Urothelium cell line (cell line): ENCODE measurements around the gene APLP2.
"Not testable (repeated sequence)": the region's sequence is repeated elsewhere in the genome, so short reads cannot be mapped to it uniquely, and the experiment has no call there.

ENCODE experiments used
- DNase-seq: peaks from one replicate; pipeline ENCODE4 v3.0.0; 2011; ENCODE audit warnings: low spot score, mixed read lengths
- FAIRE-seq: peaks from 2 replicates; lab custom pipeline; 2011; peaks lifted over from hg19 to GRCh38; lab: Jason Lieb, UNC

The APLP2 gene

GRCh38 chr11:130088919-130089673 is 19.4 kb downstream of the APLP2 start:
- no peak for FAIRE-seq
- DNase-seq: no peak

GRCh38 chr11:130089674-130090073 is 20.0 kb downstream of the APLP2 start:
- DNase-seq: no peak
- no peak for FAIRE-seq

- FAIRE-seq, DNase-seq: not testable (repeated sequence)
These were observed 20.8 kb downstream of the APLP2 start for GRCh38 chr11:130090517-130090916.

GRCh38 chr11:130091169-130091568 is 21.5 kb downstream of the APLP2 start:
- DNase-seq, FAIRE-seq: not testable (repeated sequence)

- no peak for FAIRE-seq
- no peak for DNase-seq
These were observed 23.0 kb downstream of the APLP2 start for GRCh38 chr11:130092661-130093060.

- DNase-seq (no peak), FAIRE-seq (no peak)
These were observed 24.9 kb downstream of the APLP2 start for GRCh38 chr11:130094614-130095013.

GRCh38 chr11:130095326-130095725 is 25.6 kb downstream of the APLP2 start:
- FAIRE-seq (no peak), DNase-seq (no peak)

- DNase-seq: no peak
- no peak for FAIRE-seq
These were observed 26.3 kb downstream of the APLP2 start for GRCh38 chr11:130096042-130096441.

- FAIRE-seq (no peak), DNase-seq (no peak)
These were observed 27.1 kb downstream of the APLP2 start for GRCh38 chr11:130096823-130097222.

GRCh38 chr11:130097285-130097684 is 27.6 kb downstream of the APLP2 start:
- DNase-seq (no peak), FAIRE-seq (no peak)

GRCh38 chr11:130099356-130099755 is 29.7 kb downstream of the APLP2 start:
- FAIRE-seq: no peak
- DNase-seq: no peak

- FAIRE-seq: no peak
These were observed 30.8 kb downstream of the APLP2 start for GRCh38 chr11:130100381-130101095.

GRCh38 chr11:130101661-130102060 is 32.0 kb downstream of the APLP2 start:
- no peak for FAIRE-seq
- no peak for DNase-seq

More at GRCh38 chr11:130100381-130101095, 30.8 kb downstream of the APLP2 start:
- no peak for DNase-seq

GRCh38 chr11:130102301-130103249 is 32.9 kb downstream of the APLP2 start:
- no peak for FAIRE-seq
- DNase-seq: no peak

GRCh38 chr11:130103296-130103814 is 33.7 kb downstream of the APLP2 start:
- FAIRE-seq (no peak), DNase-seq (no peak)

GRCh38 chr11:130106381-130106780 is 36.7 kb downstream of the APLP2 start:
- DNase-seq: no peak
- no peak for FAIRE-seq

- not testable (repeated sequence) for FAIRE-seq
These were observed 39.0 kb downstream of the APLP2 start for GRCh38 chr11:130108671-130109070.

GRCh38 chr11:130109386-130109785 is 39.7 kb downstream of the APLP2 start:
- DNase-seq (no peak), FAIRE-seq (no peak)

More at GRCh38 chr11:130108671-130109070, 39.0 kb downstream of the APLP2 start:
- not testable (repeated sequence) for DNase-seq

- DNase-seq (no peak), FAIRE-seq (no peak)
These were observed 40.8 kb downstream of the APLP2 start for GRCh38 chr11:130110339-130111108.
